ENCODE data around the gene CYP1B1.
A peak's percentile ranks its signal among the peaks of the same experiment; 100 is the strongest.
"Not testable (repeated sequence)": the region's sequence is repeated elsewhere in the genome, so short reads cannot be mapped to it uniquely, and the experiment has no call there.

CYP1B1 gene

GRCh38 chr2:38098421-38099098 is 22.6 kb upstream of the CYP1B1 start:
- DNase-seq (ENCODE audit: low read depth), result no peak

GRCh38 chr2:38097988-38098385 is 22.0 kb upstream of the CYP1B1 start:
- no peak for DNase-seq (ENCODE audit: low read depth)

DNA sequence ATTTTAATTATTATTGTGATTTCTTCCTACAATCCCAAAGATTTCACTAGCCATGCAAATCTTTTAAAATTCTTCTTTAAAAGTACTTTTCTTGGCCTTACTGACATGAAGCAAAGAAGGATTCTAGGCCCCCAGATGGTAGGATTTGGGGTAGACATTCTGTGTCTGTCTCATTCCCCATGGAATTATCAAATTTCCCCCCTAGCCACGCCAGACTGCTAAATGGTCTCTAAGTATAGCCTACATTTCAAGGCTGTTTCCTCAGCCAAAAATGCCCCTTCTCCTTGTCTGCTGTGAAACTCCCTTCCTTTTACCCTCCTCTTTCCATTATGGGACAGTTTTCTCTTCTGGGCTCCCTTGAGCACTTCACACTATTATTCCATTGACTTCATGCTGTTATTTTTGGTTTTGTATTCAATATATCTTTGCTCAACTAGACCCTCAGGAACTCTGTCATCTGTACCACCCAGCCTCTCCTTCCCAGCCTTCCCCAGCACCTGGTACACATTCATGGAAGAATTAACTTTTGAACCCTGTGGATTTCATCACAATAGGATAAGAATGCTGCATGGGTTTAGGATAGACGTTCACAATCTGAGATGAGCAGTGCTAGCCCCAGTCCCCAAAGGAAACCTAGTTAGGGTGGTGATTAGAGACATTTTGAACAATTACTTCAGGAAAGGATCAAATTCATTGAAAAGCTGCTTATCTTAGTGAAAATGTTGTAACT is 21.5 kb upstream of the CYP1B1 start:
- no peak for DNase-seq (ENCODE audit: low read depth)

DNA sequence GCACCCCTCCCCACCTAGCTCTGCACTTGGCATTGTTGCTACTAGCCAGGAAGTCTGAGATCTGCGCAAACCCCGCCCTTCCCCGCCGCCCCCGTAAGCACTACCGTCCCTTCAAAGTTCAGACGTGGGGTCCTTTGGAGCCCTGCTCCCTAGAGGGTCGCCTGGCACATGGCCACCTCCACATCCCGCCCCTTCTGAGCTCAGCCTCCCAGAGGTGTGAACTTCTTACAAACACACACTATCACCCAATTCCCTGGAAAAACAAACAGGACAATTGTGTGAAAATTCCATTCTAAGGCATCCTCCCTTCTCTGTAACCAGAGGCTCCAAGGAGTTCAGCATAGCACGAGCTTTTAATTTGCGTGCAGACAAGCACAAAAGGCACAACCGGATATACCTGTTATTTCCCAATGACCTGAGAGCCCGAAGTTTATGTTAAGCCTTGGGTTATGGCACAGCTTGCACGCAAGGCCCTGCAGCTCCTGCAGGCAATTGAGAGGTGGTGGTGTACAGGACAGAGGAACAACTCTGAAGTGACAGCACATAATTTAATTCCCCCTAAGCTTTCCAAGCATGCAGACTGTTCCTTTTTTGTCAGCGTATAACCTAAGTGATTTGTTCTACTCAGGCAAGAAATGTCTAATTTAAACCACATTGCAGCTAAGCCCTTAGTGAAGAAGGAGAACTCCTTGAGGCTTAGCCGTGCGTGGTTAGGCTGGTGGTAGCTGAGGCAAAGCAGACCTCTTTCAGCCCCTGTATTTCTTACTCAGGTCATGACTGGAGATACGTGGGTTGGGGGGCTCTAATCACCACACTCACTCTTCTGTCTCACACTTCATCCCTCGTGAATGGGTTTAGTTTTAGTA is 20.3 kb upstream of the CYP1B1 start:
- no peak for DNase-seq (ENCODE audit: low read depth)

GRCh38 chr2:38095079-38095995 is 19.4 kb upstream of the CYP1B1 start:
- DNase-seq (ENCODE audit: low read depth), result no peak

GRCh38 chr2:38093527-38094165 is 17.7 kb upstream of the CYP1B1 start:
- no peak for DNase-seq (ENCODE audit: low read depth)

DNA sequence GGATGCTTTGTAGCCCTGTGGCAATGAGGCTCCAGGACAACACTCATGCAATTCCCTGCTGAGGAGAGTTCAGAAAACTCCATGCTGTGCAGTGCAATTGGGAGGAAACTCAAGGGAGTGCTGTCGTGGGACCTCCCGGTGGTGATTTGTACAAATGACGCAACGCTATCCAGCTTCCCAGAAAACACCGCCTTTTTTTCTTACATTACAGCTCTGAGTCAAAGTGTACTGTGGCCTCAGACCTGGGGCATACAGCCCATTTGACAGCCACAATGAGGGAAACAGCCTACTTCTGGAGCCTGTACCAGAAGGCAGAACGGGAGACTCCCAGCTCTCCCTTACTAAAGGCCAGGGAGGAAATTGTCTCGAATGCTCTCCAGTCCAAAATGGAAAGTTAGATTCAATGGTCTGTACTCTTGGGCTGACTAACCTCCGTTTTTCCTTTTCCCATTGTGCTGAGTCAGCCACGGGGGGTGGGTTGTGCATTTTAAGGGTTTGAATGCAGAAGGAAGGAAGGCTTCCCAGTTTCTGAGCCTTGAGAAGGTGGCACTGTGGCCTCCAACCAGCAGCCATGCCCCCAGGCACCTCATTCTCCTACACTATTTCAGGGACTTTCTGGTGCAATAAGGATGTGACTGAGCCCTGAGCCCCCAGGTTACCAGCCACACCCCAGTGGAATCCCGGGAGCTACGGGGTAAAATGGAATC is 16.4 kb upstream of the CYP1B1 start:
- no peak for DNase-seq (ENCODE audit: low read depth)

GRCh38 chr2:38091760-38092159 is 15.8 kb upstream of the CYP1B1 start:
- DNase-seq (ENCODE audit: low read depth), result no peak

GRCh38 chr2:38090928-38091327 is 15.0 kb upstream of the CYP1B1 start:
- no peak for DNase-seq (ENCODE audit: low read depth)

GRCh38 chr2:38090212-38090611 is 14.3 kb upstream of the CYP1B1 start:
- not testable (repeated sequence) for DNase-seq (ENCODE audit: low read depth)

DNA sequence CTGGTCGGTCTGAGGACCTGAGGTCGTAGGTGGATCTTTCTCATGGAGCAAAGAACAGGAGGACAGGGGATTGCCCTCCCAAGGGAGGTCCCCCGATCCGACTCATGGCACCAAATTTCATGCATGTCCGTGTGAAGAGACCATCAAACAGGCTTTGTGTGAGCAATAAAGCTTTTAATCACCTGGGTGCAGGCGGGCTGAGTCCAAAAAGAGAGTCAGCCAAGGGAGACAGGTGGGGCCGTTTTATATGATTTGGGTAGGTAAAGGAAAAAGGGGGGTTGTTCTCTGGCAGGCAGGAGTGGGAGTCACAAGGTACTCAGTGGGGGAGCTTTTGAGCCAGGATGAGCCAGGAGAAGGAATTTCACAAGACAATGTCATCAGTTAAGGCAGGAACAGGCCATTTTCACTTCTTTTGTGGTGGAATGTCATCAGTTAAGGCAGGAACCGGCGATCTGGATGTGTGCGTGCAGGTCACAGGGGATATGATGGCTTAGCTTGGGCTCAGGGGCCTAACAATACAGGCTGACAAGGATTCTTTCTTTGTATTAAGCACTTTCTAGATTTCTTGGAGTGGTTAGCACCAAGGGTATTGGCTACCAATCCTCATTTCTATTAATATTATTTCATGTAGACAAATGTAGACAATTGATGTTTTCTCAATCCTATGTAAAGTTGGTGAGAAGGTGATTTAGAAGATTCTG is 10.2 kb upstream of the CYP1B1 start:
- not testable (repeated sequence) for DNase-seq (ENCODE audit: low read depth)

DNA sequence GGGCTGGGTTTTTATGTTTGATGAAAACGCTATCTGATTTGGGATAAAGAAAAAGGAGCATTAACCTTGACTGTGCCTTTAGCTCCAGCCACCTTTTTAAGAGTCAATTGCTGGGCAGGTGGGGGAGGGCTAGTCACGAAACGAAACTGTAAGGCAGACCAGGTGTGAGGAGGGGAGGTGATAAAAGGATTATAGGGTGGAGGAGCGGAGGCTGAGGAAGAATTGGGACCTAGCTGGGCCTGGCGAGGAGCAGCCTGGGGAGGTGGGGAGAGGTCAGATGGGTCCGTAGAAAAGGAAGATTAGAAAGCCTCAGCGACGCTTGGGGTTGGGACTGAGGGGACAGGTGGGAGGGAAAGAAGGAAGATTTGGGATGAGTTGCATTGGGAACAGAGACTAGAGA is 8.6 kb upstream of the CYP1B1 start:
- not testable (repeated sequence) for DNase-seq (ENCODE audit: low read depth)

DNA sequence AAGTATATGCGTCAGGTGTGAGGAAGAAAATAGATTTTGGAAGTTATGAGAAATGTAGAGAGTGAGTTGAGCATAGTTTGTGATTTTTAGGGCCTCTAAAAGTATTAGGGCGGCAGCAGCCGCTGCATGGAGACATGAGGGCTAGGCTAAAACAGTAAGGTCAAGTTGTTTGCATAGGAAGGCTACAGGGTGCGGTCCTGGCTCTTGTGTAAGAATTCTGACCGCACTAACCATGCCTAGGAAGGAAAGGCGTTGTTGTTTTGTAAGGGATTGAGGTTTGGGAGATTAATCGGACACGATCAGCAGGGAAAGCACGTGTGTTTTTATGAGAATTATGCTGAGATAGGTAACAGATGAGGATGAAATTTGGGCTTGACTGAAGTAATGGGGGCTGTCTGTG is 6.8 kb upstream of the CYP1B1 start:
- DNase-seq (ENCODE audit: low read depth), result not testable (repeated sequence)

- DNase-seq (ENCODE audit: low read depth), result no peak
Measured at GRCh38 chr2:38080346-38080745, 4.4 kb upstream of the CYP1B1 start.

DNA sequence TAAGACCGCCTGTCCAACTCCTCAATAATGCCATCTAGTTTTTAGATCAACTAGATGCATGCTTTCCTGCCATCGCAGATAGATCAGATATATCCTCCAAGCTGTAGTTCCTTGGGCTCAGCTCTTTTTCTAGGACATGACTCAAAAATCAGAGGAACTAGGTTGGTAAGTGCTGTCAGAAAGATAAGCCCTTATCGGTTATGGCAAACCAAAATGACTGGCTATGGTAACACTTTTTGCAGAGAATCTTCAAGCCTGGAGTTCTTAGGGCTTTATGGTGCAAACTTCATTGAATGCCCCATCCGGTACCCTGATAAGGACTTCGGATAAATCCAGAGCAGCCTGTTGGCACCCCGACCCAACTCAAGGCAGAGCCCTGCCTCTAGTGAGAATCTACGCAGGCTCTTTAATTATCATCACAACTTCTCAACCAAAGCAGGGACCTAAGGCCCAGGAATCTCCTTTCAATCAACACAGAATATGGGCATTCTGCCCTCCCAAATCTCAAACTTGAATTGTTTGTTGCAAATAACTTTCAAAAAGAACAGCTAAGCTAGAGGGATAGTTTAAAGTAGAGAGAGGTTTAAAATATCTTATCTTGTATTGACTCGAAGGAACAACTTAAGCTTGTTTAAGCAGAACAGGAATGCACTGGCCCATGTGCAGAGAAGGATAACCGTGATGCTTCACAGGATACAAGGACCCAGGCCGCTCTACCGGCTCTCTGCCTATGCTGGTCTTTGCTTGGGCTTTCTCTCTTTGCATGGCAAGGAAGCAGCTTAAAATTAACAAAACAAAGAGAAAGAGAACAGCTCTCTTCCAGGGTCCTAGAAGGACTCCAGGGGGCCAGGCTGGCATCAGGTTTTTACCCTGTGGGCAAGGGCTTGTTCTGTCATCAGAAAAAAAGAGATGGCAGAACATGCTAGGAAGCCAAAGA is 3.4 kb upstream of the CYP1B1 start:
- DNase-seq (ENCODE audit: low read depth), result no peak

DNA sequence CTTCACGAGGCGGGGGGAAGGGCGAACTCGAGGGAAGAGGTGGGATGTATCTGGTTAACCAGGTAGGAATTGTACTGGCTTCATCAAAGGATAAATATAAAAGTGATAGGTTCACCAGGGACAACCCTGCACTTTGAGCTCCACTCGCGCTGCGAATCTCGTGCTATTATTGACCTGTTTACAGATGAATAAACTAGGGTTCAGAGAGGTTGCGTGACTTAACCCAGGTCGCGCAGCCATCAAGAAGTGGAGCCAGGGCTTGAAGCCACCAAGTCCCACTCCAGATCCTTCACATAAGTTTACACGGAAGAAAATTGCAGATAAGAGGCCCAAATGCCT is 1.4 kb upstream of the CYP1B1 start:
- DNase-seq (ENCODE audit: low read depth), result no peak

DNA sequence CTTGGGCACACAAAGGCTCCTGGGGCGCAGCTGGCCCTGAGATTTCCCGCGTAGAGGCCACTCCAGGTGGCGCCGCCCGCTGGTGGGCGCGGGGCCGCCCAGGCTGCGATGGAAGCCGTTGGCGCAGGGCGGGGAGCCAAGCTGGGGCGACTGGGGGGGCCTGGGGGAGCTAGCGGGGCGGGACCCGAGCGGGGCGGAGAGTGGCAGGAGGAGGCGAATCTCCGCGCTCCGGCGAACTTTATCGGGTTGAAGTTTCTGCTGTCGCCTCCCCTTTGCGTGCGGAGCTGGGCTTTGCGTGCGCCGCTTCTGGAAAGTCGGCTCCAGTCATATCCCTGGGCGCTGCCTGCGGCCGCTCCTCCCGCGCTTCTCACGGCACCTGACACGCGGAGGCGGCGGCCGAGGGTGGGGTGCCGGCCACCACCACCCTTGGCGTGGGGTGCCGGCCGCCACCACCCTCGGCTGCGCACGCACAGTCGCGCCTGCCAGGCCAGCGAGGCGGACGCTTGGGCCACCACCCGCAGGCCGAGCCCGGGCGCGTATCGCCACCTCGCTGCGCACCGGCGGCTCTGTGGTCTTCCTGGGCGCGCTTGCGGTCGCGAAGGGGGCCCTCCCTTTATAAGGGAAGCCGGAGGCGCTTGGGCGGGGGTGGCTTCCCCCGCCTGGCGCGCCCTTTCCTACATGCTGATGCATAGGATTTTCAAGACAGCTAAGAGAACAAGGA is 919 bp upstream of the CYP1B1 start:
- DNase-seq (ENCODE audit: low read depth), result peak; percentile 39

GRCh38 chr2:38076152-38076709 is 280 bp upstream of the CYP1B1 start:
- DNase-seq (ENCODE audit: low read depth), result no peak

All from activated T-helper 9 cell treated with anti-CD3 and anti-CD28 coated beads, Interleukin-2, amount 50 U/mL, for 16 hours (primary cell).